ELF-1 (cell line): ENCODE measurements around the gene SHISA5.
"Not testable (repeated sequence)": the region's sequence is repeated elsewhere in the genome, so short reads cannot be mapped to it uniquely, and the experiment has no call there.

Experiments used
- DNase-seq: peaks from one replicate; pipeline ENCODE4 v3.0.0-alpha.2; 2016; ENCODE audit warnings: low read depth, low spot score

SHISA5 gene

DNA sequence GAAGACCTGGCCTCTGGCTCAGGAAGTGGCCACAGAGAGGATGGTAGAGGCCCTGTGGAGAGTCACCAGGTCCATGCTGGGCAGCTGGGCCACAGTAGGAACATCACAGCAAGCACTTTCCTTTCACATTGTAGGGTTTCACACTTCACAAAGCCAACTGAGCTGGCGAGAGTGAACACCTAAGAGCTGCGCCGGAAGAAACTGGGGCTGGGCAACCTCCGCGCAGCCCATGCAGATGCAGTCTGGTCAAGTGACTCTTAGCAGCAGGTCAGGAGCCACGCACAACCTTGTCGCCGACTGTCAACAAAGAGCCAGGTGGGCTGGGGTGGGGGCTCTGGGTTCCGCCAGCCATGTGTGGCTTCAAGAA lies 15.3 kb upstream of the SHISA5 start:
- no peak for DNase-seq

DNA sequence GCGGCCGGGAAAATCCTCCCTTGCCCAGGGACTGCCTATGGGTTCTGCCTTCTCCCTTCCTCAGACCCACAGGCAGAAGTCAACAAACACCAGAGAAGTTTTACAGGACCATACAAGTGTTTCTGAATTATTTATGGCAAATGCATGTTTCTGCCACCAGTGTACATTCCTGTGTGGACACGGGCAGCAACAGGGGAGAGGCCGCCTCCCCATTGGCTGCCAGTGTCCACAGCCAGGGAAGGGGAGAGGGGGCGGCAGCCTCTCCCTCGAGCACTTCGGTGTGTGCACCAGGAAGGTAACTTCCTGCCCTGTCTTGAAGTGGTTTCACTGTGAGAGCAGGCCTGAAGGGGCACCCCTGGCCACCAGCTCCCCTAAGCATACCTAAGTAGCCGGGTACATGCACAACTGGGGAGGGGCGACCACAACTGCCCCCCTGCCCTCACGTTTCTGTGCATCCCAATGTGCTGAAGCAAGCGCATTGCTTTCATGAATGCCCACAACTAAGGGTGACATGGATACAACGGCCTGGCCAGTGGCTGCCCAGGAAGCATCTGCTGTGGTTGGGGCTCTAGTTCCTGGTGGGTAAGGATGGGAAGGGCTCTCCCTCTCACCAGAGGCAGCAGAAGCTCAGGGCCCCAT lies 14.8 kb upstream of the SHISA5 start:
- no peak for DNase-seq

DNA sequence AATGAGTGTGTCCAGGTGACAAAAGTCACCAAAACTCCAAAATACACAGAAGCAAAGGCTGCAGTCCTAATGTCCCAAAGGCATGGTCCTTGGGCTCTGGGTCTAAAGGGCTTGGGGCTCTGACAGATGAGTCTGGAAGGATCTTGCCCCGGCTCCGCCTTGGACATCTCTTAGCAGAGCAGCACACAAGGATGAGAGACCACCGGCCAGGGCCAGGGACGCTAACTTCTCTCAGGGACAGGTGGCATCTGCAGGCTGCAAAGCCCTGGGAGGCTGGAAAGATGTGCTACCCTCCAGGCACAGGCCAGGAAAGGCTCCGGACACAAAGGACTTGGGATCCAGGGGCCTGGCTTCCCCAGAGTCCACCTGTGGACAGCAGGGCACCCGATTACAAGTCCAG lies 14.1 kb upstream of the SHISA5 start:
- DNase-seq, result no peak

DNA sequence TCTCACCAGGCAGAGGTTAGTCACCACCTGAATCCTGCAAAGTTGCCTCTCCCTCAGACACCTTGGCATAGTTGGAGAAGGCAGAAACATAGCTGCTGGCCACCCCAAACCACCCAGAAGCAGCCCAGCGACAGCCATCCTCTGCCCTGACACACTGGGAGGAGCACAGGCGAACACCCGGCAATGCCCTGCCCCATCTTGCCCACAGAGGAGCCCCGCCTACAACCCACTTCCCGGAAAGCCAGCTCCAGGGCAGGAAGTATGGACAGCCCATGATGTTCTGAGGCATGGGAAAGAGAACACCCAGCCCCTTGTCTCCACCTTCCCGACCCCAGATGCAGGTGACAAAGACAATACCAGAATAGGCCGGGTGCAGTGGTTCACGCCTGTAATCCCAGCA lies 12.6 kb upstream of the SHISA5 start:
- DNase-seq, result no peak

DNA sequence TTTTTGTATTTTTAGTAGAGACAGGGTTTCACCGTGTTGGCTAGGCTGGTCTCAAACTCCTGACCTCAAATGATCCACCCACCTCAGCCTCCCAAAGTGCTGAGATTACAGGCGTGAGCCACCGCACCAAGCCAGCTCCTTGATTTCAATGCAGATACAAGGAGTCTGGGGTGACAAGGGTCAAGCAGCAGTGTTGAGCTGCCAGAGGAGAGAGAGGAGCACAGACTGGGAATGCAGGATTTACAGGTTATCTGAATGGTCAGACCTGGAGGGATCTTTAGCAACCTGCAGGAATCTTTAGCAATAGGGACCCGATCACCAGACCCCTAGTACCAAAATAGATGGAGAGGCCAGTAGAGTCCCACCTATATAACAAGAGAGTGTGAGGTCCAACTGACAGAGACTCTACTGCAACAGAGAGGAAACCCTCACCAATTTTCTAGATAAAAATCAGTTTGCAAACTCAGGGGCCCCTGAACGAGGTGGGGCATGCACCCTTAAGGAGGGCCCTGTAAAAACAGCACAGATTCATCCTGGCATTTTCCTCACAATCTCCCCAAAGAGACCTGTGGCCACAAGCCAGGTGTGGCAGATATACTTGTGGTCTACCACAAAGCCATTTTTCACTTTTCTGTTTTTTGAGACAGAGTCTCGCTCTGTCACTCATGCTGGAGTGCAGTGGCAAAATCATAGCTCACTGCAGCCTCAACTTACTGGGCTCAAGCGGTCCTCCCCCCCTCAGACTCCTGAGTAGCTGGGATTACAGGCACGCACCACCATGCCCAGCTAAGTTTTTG lies 10.7 kb upstream of the SHISA5 start:
- DNase-seq, result peak; percentile 45

DNA sequence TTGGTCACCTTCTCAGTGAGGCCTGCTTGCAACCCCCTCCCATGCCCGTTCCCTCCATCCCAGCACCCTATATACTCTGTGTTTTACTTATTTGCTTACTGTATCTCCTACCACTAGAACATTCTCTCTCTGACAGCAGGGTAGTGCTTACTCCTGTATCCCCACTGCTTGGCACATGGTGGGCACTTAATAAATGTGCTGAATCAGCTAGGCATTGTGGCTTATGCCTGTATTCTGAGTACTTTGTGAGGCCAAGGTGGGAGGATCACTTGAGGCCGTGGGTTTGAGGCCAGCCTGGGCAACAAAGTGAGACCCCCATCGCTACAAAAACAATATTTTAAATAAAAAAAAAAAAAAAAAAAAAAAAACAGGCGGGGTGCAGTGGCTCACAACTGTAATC lies 7.6 kb upstream of the SHISA5 start:
- no peak for DNase-seq

DNA sequence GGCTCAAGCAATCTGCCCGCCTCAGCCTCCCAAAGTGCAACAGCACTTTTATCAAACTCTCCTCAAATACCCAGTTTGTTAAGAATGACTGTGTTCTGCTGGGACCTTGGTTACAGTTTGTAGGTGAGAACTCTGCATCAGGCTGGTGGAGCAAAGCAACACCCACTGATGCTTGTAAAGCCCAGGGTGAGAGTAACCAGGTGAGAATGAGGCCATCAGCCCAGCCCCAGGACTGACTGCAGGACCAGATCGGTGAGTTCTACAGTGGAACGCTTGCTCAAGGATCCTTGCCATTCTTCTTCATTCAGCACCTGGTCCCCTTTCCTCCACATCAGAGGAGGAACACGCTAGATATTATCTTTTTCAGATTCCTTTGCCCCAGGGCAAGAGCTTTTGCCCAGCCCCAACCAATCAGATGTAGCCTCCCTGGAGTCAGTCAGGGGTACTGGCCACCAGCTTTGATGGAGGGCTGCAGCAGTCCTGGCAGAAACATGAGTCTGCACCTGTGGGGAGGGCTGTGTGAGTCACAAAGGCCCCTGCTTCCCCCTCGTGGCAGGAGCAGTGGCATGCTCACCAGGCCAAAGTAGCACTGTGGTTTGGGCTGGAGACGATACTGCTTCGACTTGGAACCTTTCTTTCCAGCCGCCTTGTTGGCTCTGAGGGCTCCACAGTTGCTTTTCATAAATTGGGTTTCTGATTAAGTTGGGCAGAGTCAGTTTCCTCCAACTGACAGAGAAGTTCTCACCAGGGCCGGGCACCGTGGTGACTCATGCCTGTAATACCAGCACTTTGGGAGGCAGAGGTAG lies 3.5 kb upstream of the SHISA5 start:
- peak; percentile 98 for DNase-seq

DNA sequence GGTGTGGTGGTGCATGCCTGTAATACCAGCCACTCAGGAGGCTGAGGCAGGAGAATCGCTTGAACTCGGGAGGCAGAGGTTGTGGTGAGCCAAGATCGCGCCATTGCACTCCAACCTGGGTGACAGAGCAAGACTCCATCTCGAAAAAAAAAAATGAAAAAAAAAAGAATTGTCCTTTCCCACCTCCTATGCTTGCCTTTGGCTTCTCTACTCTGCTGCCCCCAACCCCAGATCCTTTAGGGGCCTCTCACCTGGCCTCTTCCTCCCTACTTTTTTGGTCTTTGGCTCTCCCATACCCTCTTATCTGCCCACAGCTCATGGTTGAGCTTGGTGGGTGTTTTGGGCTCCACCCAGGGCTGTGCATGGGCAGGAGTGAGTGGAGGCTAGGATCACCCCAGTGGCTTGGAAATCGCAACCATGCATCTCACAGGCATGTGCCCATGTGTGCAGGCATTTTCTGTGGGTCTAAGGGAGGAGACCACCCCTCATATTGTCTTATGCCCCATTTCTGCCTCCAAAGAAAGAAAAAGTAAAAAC lies 2.1 kb upstream of the SHISA5 start:
- no peak for DNase-seq

DNA sequence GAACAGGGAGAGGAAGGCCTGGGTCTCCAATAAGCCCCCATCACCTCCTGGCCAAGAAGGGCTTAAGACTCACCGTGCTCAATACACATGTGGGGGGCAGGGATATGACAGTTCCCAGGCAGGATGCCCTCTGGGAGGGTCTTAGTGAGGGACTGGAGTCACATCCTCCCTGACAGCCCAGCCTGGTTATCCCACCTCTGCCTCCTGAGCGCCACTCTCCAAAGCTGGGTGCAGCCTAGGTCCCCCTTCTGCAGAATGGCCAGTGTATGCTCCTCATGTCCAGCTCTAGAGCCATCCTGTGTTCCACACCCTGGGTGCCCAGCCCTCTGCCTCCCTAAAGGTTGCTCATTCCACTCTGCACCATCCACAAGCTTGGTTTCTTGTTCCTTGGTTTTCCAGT lies 1.2 kb upstream of the SHISA5 start:
- DNase-seq, result no peak

DNA sequence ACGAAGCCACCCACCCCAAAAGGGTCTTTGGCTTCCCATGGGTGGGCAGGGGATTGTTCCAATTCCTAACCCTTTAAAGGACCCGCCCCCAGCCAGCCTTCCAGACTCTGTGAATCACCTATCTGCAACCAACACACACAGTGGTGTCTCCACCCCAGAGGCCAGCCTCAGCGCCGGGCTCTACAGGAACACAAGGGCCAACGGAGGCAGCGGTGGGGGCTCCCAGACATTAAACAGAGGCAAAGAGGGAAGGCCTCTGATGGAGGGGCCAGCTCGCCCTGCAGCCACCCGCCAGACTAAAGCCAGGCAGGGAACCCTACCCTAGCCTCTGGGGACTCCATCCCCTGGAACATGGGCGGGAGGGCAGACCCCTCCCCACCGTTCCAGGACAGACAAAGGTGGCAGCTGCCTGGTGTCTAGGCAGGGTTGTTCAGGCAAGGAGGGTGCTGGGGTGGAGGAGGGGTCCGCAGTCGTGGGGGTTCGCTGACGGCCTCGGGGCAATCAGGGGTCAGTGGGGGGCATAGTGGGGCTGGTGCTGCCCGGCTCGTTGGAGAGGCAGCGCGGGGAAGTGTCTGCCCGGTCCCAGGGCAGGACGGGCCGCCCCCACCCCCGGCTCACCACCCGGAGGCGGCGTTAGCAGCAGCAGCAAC lies 448 bp downstream of the SHISA5 start:
- peak; percentile 72 for DNase-seq

DNA sequence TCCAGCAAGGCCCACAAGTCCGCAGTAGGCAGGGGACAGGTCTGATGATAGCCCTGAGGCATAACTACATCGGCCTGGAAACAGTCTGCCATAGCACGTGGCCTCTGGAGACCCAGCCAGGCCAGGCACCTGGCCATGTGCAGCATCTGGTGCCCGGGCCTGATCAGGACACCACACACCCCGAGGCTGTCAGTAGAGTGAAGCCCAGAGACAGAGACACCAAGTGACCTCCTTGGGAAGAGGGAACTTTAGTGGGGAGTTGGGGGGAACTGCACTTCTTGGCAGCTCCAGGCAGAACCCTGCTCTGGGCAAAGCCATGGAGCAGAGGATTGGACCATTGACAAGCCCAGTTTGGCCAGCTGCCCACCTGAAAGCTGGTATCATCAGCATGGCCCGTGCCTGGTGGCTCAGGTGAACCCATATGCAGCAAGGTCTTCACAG lies 1.2 kb downstream of the SHISA5 start:
- peak; percentile 39 for DNase-seq

DNA sequence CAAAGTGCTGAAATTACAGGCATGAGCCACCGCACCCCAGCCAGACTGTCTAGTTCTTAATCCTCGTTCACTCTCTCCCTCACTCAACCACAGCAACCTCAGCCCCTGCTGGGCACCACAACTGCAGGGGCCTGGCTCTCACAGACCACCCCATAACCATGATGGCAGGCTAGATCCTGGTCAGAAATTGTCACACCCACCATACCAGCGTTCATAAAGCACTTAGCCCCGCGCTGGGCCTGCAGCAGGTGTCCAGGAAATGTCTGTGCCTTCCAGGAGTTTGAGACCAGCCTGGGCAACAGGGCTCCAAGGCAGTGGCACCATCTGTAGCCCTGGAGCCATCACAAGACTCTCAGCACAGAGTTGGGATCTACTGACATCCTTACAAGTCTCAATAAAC lies 1.9 kb downstream of the SHISA5 start:
- DNase-seq, result no peak

DNA sequence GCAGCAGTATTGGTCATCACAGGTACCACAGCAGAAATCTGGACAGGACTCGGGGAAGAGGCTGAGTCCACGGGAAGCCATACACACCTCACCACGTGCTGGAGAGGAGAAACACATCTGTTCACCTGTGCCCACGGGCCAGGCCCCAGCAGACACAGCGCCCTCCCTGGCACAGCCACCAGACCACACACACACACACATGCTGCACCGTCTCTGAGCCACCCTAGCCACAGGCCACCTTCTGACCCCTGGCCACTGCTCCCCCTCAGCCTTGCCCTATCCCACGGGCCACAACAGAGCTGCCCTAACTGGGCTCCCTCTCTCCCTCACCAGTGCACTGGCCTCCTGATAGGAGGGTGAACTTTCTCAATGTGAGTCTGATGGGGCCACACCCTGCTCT lies 2.8 kb downstream of the SHISA5 start:
- DNase-seq, result no peak

DNA sequence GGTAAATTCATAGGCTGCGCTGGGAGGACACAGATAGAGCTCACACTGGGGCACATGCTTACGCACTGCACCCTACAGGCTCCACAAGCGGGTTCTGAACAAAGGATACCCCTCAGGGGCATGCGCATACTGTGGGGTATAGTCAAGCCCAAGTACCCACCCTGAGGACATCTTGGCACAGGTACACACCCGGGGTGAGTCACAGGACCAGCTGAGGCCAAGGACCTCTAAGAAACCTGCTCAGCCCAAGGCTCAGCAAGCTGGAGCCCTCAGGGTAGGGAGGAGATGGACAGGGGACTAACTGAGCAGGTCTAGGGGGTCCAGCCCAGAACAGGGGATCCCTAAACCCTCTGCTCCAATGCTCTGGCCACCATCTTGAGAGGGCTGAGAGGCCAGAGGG lies 3.3 kb downstream of the SHISA5 start:
- peak; percentile 21 for DNase-seq

DNA sequence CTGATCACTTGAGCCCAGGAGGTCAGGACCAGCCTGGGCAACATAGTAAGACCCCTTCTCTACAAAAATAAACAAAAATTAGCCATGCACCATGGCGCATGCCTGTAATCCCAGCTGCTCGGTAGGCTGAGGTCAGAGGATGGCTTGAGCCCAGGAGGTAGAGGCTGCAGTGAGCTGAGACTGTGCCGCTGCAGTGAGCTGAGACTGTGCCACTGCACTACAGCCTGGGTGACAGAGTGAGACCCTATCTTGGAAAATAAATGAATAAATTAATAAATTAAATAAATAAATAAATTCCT lies 10.8 kb downstream of the SHISA5 start:
- DNase-seq, result no peak

DNA sequence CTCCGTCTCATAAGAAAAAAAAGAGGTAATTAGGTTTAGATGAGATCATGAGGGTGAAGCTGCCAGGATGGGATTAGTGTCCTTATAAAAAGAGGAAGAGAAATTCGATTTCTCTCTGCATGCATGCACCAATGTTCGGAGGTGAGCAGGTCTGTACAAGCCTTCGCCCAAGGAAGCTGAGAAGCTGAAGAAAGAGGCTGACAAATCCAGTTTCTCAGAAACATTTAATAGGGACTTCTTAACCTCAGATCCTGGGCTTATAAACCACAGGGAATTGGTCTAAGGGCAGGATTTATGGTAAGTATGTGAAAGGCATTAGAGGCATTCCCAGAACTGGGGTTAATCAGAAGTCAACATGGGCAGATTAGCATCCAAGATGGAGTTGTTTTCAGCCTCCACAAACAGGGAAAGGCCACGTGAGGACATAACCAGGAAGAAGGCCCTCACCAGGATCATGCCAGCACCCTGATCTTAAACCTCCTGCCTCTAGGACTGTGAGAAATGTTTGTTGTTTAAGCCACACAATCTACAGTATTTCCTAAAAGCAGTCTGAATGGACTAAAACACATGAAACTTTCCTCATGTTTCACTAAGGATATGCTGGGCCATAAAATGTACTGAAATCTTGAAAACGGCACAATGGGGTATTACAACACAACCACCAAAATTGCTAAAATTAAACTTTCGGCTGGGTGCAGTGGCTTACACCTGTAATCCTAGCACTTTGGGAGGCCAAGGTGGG lies 11.3 kb downstream of the SHISA5 start:
- no peak for DNase-seq

DNA sequence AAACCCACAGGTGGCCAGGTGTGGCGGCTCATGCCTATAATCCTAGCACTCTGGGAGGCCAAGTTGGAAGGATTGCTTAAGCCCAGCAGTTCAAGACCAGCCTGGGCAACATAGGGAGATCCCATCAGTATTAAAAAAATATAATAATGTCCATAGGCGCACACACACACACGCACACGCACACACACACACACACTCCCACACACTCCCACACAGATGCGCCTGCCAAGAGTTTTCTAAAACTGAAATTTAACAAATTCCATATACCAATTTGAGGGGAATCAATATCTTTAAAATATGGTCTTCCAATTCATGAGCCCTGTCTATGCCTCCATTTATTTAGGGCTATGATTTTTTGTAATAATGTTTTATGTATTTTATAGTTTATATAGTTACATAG lies 17.0 kb downstream of the SHISA5 start:
- no peak for DNase-seq

DNA sequence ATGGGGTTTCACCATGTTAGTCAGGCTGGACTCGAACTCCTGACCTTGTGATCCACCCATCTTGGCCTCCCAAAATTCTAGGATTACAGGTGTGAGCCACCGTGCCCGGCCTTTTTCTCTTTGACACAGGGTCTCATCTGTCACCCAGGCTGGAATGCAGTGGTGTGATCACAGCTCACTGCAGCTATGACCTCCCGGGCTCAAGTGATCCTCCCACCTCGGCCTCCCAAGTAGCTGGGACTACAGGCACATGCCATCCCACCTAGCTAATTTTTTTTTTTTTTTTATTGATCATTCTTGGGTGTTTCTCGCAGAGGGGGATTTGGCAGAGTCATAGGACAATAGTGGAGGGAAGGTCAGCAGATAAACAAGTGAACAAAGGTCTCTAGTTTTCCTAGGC lies 21.2 kb downstream of the SHISA5 start:
- DNase-seq, result not testable (repeated sequence)

DNA sequence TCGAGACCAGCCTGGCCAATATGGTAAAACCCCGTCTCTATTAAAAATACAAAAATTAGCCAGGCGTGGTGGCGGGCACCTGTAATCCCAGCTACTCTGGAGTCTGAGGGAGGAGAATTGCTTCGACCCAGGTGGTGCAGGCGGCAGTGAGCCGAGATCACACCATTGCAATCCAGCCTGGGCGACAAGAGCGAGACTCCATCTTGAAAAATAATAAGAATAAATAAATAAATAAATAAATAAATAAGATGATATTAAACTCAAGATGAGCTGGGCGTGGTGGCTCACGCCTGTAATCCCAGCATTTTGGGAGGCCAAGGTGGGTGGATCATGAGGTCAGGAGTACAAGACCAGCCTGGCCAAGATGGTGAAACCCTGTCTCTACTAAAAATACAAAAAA lies 23.1 kb downstream of the SHISA5 start:
- peak; percentile 0 for DNase-seq

DNA sequence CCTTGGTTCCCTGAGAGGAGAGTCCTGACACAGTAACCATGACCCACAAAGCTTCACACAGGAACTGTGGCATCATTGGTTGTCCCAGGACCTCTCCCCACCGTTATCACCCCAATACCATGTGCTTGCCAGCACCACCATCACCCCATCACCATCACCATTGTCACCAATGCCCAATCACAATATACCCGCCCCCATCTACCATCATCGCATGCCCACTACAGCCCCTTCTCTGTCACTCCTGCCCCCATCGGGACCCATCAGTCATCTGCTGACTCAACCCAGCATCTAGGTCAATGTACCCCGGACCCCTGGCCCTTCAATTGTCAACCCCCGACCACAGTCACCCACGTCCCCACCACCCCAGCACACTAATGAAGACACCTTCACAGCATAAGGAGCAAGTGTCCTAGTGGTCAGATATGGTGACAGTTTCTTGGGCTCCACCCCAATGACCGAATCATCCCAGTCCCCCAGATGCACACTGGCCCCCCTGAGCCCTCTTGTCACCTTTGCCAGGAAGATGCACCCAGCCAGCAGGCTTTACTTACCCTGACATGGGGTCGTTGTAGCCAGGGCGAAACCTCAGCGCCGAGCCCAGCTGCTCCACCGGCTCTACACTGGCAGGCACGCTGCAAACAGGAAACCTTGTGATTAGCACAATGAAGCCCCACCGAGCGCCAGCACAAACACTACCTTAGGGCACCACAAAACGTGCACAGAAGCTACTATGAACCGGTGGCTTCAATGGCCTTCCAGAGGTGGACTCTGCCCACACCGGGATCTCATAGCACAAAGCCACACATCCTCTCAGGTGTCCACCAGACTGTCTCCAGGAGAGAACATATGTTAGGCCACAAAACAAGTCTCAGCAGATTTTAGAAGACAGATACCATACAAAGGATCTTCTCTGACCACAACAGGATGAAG lies 25.1 kb downstream of the SHISA5 start:
- DNase-seq, result no peak
